ENCODE measurements around the gene ACOXL. TPM values are rescaled to one million over a fixed set of nuclear protein-coding genes. Genes with fewer than 3 reads are reported as not detected.

Gene ACOXL
- total and polyA plus RNA-seq, 2 of the 8 experiments (the other 6 are each of a cell fraction or from before 2014, with no cell fraction given): 11.4 to 20.6 TPM

DNA sequence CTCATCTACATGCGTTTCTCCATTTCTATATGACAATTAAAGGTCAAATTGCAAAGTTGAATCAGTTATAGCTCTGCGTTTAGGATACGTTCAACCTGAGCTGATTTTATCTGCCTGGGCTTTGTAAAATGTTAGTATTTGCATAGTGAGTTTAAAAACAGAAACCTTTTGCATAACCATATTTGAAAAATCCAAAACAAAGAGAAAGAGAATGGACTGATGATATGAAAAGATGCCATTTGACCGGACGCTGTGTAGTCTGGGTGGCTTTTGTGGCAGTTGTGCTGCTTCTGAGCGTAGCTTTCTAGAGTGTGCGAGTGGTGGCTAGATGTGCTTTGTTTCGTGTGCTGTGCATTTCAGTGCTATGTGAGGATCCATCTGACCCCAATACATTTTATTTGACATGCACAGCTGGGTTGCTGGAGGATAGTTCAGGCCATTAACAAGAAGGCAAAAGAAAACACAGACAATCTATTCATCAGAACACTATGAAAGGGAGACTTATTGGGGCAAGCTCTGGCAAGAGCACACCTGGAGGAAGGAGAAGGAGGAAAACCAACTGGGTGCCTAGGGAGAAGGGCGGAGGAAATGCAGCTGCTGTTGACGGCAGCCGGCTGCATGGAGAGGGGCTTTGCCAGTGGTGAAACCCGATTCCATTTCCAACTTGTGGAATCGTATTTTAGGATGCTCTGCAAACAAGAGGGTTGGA lies 126.8 kb downstream of the ACOXL start:
- Histone ChIP-seq H2BK5ac (ENCODE audit: low read depth, low read length) (peak overlapping the region; percentile 61; the same call in 1 of the 2 replicates), H3K27me3 (replicated peaks in 1 of 4; ENCODE audit: control insufficient read depth in 3 of 4, extremely low read depth in 1 of 4, insufficient read depth in 3 of 4, low read length in 3 of 4) (no peaks in the 10 kb centered on the region), H3K4ac (replicated peaks; ENCODE audit: insufficient read length, low read depth, low read length) (no peak overlapping the region), H3K23me2 (ENCODE audit: low read depth, low read length) (no peaks in the 10 kb centered on the region), H3K4me3 (ENCODE audit: extremely low read depth in 1 of 4, insufficient read depth in 2 of 4, low read depth in 3 of 4, low read length in 4 of 4) (no peak overlapping the region), H4K91ac (replicated peaks; ENCODE audit: insufficient read length, low read length) (no peak overlapping the region), H3K79me1 (ENCODE audit: low read depth, low read length) (no peaks in the 10 kb centered on the region), H3K14ac (ENCODE audit: insufficient read length) (no peak overlapping the region), H3K18ac (ENCODE audit: extremely low read depth, low read length) (0 out of 2 replicates have a peak overlapping the region, but pooled peaks have one; percentile 57), H4K8ac (ENCODE audit: extremely low read depth, insufficient read depth, low read length) (no peak overlapping the region), H2AFZ (ENCODE audit: low read length) (no peak overlapping the region), H3K9ac (replicated peaks in 1 of 4; ENCODE audit: extremely low read depth in 1 of 4, low read depth in 3 of 4, low read length in 3 of 4) (no peak overlapping the region), H3K27ac (ENCODE audit: low read depth, low read length) (no peak overlapping the region), H4K5ac (ENCODE audit: insufficient read length, low read depth, low read length) (no peak overlapping the region), H4K20me1 (replicated peaks in 1 of 2; ENCODE audit: control insufficient read depth in 1 of 2, insufficient read depth in 2 of 2, low read length in 2 of 2) (peaks cover 0 to 2% of the 10 kb centered on the region in 2 experiments), H3K36me3 (ENCODE audit: control insufficient read depth in 2 of 4, insufficient read depth in 4 of 4, low read length in 3 of 4) (peaks cover 0 to 4% (median 1%) of the 10 kb centered on the region in 4 experiments; a peak in 3 of 8 replicates), H3K56ac (replicated peaks; ENCODE audit: insufficient read length, low read depth, low read length) (no peak overlapping the region), H2BK12ac (ENCODE audit: low read depth, low read length) (peak overlapping the region; percentile 64; the same call in 1 of the 2 replicates), H2AK5ac (ENCODE audit: low read depth, low read length) (no peak overlapping the region), H3K9me3 (ENCODE audit: insufficient read depth in 2 of 2, low read depth in 1 of 2, low read length in 1 of 2) (no peaks in the 10 kb centered on the region), H3K4me1 (replicated peaks in 1 of 4; ENCODE audit: control insufficient read depth in 3 of 4, insufficient read depth in 4 of 4, low read length in 3 of 4) (peaks cover 2 to 11% (median 9%) of the 10 kb centered on the region in 4 experiments; a peak in 5 of 7 replicates), H3K79me2 (ENCODE audit: control insufficient read depth in 1 of 2, insufficient read depth in 2 of 2, low read length in 2 of 2) (no peaks in the 10 kb centered on the region), H3K23ac (ENCODE audit: insufficient read length) (no peak overlapping the region), H2BK120ac (replicated peaks; ENCODE audit: low read depth, low read length) (no peak overlapping the region), H2BK15ac (ENCODE audit: low read length) (no peak overlapping the region; the same call in 1 of the 2 replicates), H3K4me2 (ENCODE audit: insufficient read depth in 1 of 2, low read depth in 2 of 2, low read length in 2 of 2) (peak overlapping the region in 1 of 2 experiments; percentile 33; a peak in 1 of 4 replicates), H2BK20ac (ENCODE audit: low read length) (peak overlapping the region; percentile 88; the same call in 1 of the 2 replicates)
- no peak for DNase-seq (ENCODE audit: low read depth in 1 of 2, low spot score in 2 of 2)
- ChIA-PET CTCF (ENCODE audit: partially characterized antibody) (interaction anchor here (0.9 to 2.6 kb wide), 7 partner anchors 10 to 47 kb away, joined by 3 to 7 read pairs (median 4); no protein-coding TSS in a partner anchor), POLR2A (ENCODE audit: partially characterized antibody) (interaction anchor here (0.7 to 1.2 kb wide), 3 partner anchors 18 to 258 kb away, joined by 3 read pairs; no protein-coding TSS in a partner anchor)
- TF ChIP-seq CHD2 (IDR thresholded peaks at IDR 0.05; ENCODE audit: low read length) (no peak), PHF8 (conservative IDR thresholded peaks at IDR 0.05; ENCODE audit: low read depth, low read length) (no peak), GTF2F1 (IDR thresholded peaks at IDR 0.05; ENCODE audit: borderline replicate concordance, low read depth, low read length) (no peak), CREB1 (IDR thresholded peaks at IDR 0.05) (no peak), MAFK (IDR thresholded peaks at IDR 0.05; ENCODE audit: low read depth, low read length) (no peak), POU5F1 (IDR thresholded peaks at IDR 0.05; ENCODE audit: low read depth, low read length) (no peak), CBX8 (IDR thresholded peaks at IDR 0.05; ENCODE audit: borderline replicate concordance, low read depth, low read length) (no peak), HDAC6 (IDR thresholded peaks at IDR 0.05; ENCODE audit: low read depth, low read length) (no peak), KDM5A (IDR thresholded peaks at IDR 0.05; ENCODE audit: low read length) (no peak), TAF7 (optimal IDR thresholded peaks at IDR 0.05; ENCODE audit: borderline replicate concordance, low read depth, low read length) (no peak)
- FAIRE-seq: no peak
- WGBS, 2 experiments (ENCODE audit: extremely low coverage in 1 of 2, insufficient coverage in 1 of 2, insufficient read length in 1 of 2, insufficient replicate concordance in 2 of 2, low coverage in 1 of 2, low lambda C conversion rate in 2 of 2, missing lambda C conversion rate in 1 of 2): 71% methylated on average over 13 of the region's 13 CpGs; no CpG with 5 or more reads in 1 of the 2 experiments
